ENCODE results near the gene GTF2H2.
"Not testable (repeated sequence)": the region's sequence is repeated elsewhere in the genome, so short reads cannot be mapped to it uniquely, and the experiment has no call there.

DNA sequence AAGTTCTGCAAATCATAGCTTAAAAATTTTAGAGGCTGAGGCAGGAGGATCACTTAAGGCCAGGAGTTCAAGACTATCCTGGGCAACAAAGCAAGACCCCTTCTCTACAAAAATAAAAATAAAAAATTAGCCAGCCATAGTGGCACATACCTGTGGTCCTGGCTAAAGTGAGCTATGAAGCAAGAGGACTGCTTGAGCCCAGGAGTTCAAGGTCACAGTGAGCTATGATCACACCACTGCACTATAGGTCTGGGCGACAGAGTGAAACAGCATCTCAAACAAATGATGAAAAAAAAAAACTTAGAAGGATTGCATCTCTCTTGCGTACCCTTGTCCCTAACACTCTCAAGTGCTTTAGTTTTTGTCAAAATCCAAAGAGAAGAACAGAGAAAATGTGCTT is 21.3 kb upstream of the GTF2H2 start:
- not testable (repeated sequence) for TF ChIP-seq CTCF (IDR thresholded peaks at IDR 0.05; ENCODE audit: low read length); EZH2 (IDR thresholded peaks at IDR 0.05; ENCODE audit: borderline replicate concordance, low read length)
